ENCODE results near the gene PDE6B.
A peak's percentile ranks its signal among the peaks of the same experiment; 100 is the strongest.

Gene PDE6B

GRCh38 chr4:674172-675035 is 49.0 kb downstream of the PDE6B start, which contains the start of the genes ATP5ME and MYL5:
ATP5ME (minus strand) TSS chr4:674276; CDS start chr4:674247, 29 bp downstream.
MYL5 (plus strand) TSS chr4:674542; CDS start chr4:678027, 3,485 bp downstream.
- H2AFZ ChIP-seq (ENCODE audit: low read depth, low read length), result peak within 1 kb of the TSS; percentile 78
- peaks cover 17% of the 10 kb centered on the region for H3K36me3 ChIP-seq (ENCODE audit: insufficient read depth, low read length)
- no peaks in the 10 kb centered on the region for H3K9me3 ChIP-seq (ENCODE audit: low read length)
- peaks cover 10% of the 10 kb centered on the region for H3K4me1 ChIP-seq (ENCODE audit: insufficient read depth, low read length)
- peak within 1 kb of the TSS; percentile 70 for H3K4me3 ChIP-seq (ENCODE audit: low read length)
- H3K27me3 ChIP-seq (ENCODE audit: insufficient read depth, low read length), result no peaks in the 10 kb centered on the region

- H3K36me3 ChIP-seq (ENCODE audit: insufficient read depth, low read length), result peaks cover 17% of the 10 kb centered on the region
- H3K4me1 ChIP-seq (ENCODE audit: insufficient read depth, low read length), result peaks cover 10% of the 10 kb centered on the region
- H2AFZ ChIP-seq (ENCODE audit: low read depth, low read length), result no peak overlapping the region
- H3K9me3 ChIP-seq (ENCODE audit: low read length), result no peaks in the 10 kb centered on the region
- no peaks in the 10 kb centered on the region for H3K27me3 ChIP-seq (ENCODE audit: insufficient read depth, low read length)
- H3K4me3 ChIP-seq (ENCODE audit: low read length), result peak overlapping the region; percentile 70
Observed at GRCh38 chr4:675036-675882, 49.9 kb downstream of the PDE6B start.

GRCh38 chr4:675980-676870 is 50.9 kb downstream of the PDE6B start:
- Histone ChIP-seq H3K9me3 (ENCODE audit: low read length) (no peaks in the 10 kb centered on the region), H3K4me3 (ENCODE audit: low read length) (no peak overlapping the region), H2AFZ (ENCODE audit: low read depth, low read length) (no peak overlapping the region)

GRCh38 chr4:676871-677235 is 51.5 kb downstream of the PDE6B start:
- Histone ChIP-seq H3K27me3 (ENCODE audit: insufficient read depth, low read length) (no peaks in the 10 kb centered on the region), H3K4me1 (ENCODE audit: insufficient read depth, low read length) (peaks cover 10% of the 10 kb centered on the region), H3K4me3 (ENCODE audit: low read length) (no peak overlapping the region), H3K36me3 (ENCODE audit: insufficient read depth, low read length) (peaks cover 5% of the 10 kb centered on the region), H3K9me3 (ENCODE audit: low read length) (no peaks in the 10 kb centered on the region), H2AFZ (ENCODE audit: low read depth, low read length) (no peak overlapping the region)

More at GRCh38 chr4:675980-676870, 50.9 kb downstream of the PDE6B start:
- Histone ChIP-seq H3K36me3 (ENCODE audit: insufficient read depth, low read length) (peaks cover 11% of the 10 kb centered on the region), H3K27me3 (ENCODE audit: insufficient read depth, low read length) (no peaks in the 10 kb centered on the region), H3K4me1 (ENCODE audit: insufficient read depth, low read length) (peaks cover 10% of the 10 kb centered on the region)

- Histone ChIP-seq H2AFZ (ENCODE audit: low read depth, low read length) (no peak overlapping the region), H3K36me3 (ENCODE audit: insufficient read depth, low read length) (no peaks in the 10 kb centered on the region), H3K9me3 (ENCODE audit: low read length) (no peaks in the 10 kb centered on the region), H3K4me1 (ENCODE audit: insufficient read depth, low read length) (peaks cover 10% of the 10 kb centered on the region), H3K27me3 (ENCODE audit: insufficient read depth, low read length) (no peaks in the 10 kb centered on the region), H3K4me3 (ENCODE audit: low read length) (no peak overlapping the region)
Observed at GRCh38 chr4:677431-678293, 52.3 kb downstream of the PDE6B start.

- Histone ChIP-seq H3K4me1 (ENCODE audit: insufficient read depth, low read length) (peaks cover 5% of the 10 kb centered on the region), H3K27me3 (ENCODE audit: insufficient read depth, low read length) (no peaks in the 10 kb centered on the region), H3K36me3 (ENCODE audit: insufficient read depth, low read length) (no peaks in the 10 kb centered on the region), H3K4me3 (ENCODE audit: low read length) (no peak overlapping the region), H2AFZ (ENCODE audit: low read depth, low read length) (no peak overlapping the region), H3K9me3 (ENCODE audit: low read length) (no peaks in the 10 kb centered on the region)
Observed at GRCh38 chr4:678331-679103, 53.1 kb downstream of the PDE6B start.

GRCh38 chr4:679104-679481 is 53.7 kb downstream of the PDE6B start:
- no peak overlapping the region for H3K4me3 ChIP-seq (ENCODE audit: low read length)
- H3K9me3 ChIP-seq (ENCODE audit: low read length), result no peaks in the 10 kb centered on the region
- no peaks in the 10 kb centered on the region for H3K27me3 ChIP-seq (ENCODE audit: insufficient read depth, low read length)
- H3K4me1 ChIP-seq (ENCODE audit: insufficient read depth, low read length), result peaks cover 8% of the 10 kb centered on the region
- H2AFZ ChIP-seq (ENCODE audit: low read depth, low read length), result no peak overlapping the region
- no peaks in the 10 kb centered on the region for H3K36me3 ChIP-seq (ENCODE audit: insufficient read depth, low read length)

GRCh38 chr4:679629-680028 is 54.3 kb downstream of the PDE6B start:
- no peaks in the 10 kb centered on the region for H3K27me3 ChIP-seq (ENCODE audit: insufficient read depth, low read length)
- H3K4me3 ChIP-seq (ENCODE audit: low read length), result no peak overlapping the region
- H3K9me3 ChIP-seq (ENCODE audit: low read length), result no peaks in the 10 kb centered on the region
- H2AFZ ChIP-seq (ENCODE audit: low read depth, low read length), result no peak overlapping the region
- H3K4me1 ChIP-seq (ENCODE audit: insufficient read depth, low read length), result peaks cover 8% of the 10 kb centered on the region
- H3K36me3 ChIP-seq (ENCODE audit: insufficient read depth, low read length), result no peaks in the 10 kb centered on the region

GRCh38 chr4:680091-680490 is 54.7 kb downstream of the PDE6B start:
- Histone ChIP-seq H3K36me3 (ENCODE audit: insufficient read depth, low read length) (no peaks in the 10 kb centered on the region), H3K9me3 (ENCODE audit: low read length) (no peaks in the 10 kb centered on the region), H3K27me3 (ENCODE audit: insufficient read depth, low read length) (no peaks in the 10 kb centered on the region), H3K4me3 (ENCODE audit: low read length) (no peak overlapping the region), H2AFZ (ENCODE audit: low read depth, low read length) (no peak overlapping the region), H3K4me1 (ENCODE audit: insufficient read depth, low read length) (peaks cover 7% of the 10 kb centered on the region)

GRCh38 chr4:680551-680927 is 55.2 kb downstream of the PDE6B start:
- peak overlapping the region; percentile 32 for H3K4me3 ChIP-seq (ENCODE audit: low read length)
- peaks cover 4% of the 10 kb centered on the region for H3K4me1 ChIP-seq (ENCODE audit: insufficient read depth, low read length)
- H3K27me3 ChIP-seq (ENCODE audit: insufficient read depth, low read length), result no peaks in the 10 kb centered on the region
- H3K36me3 ChIP-seq (ENCODE audit: insufficient read depth, low read length), result no peaks in the 10 kb centered on the region
- no peaks in the 10 kb centered on the region for H3K9me3 ChIP-seq (ENCODE audit: low read length)
- H2AFZ ChIP-seq (ENCODE audit: low read depth, low read length), result no peak overlapping the region

GRCh38 chr4:680928-681645 is 55.7 kb downstream of the PDE6B start:
- Histone ChIP-seq H2AFZ (ENCODE audit: low read depth, low read length) (no peak overlapping the region), H3K27me3 (ENCODE audit: insufficient read depth, low read length) (no peaks in the 10 kb centered on the region), H3K4me1 (ENCODE audit: insufficient read depth, low read length) (peaks cover 4% of the 10 kb centered on the region), H3K9me3 (ENCODE audit: low read length) (no peaks in the 10 kb centered on the region), H3K36me3 (ENCODE audit: insufficient read depth, low read length) (no peaks in the 10 kb centered on the region), H3K4me3 (ENCODE audit: low read length) (peak overlapping the region; percentile 32)
